ENCODE results near the gene JOSD2.
"Not testable (repeated sequence)": the region's sequence is repeated elsewhere in the genome, so short reads cannot be mapped to it uniquely, and the experiment has no call there.

JOSD2 gene

DNA sequence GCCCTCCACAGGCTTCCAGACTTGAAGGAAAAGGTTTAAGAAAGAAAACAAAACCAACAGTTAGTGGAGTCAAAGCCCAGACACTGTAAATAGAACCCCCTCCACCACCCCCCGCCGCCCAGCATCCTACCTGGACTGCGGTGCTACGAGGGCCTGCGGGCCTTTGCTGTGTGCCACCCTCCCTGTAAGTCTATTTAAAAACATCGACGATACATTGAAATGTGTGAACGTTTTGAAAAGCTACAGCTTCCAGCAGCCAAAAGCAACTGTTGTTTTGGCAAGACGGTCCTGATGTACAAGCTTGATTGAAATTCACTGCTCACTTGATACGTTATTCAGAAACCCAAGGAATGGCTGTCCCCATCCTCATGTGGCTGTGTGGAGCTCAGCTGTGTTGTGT lies 28.1 kb downstream of the JOSD2 start:
- H3K36me3 Mint-ChIP-seq (ENCODE audit: low read depth): peaks cover 27% of the 10 kb centered on the region
- H3K27ac Mint-ChIP-seq: no peak overlapping the region
- peaks cover 4% of the 10 kb centered on the region for H3K4me1 Mint-ChIP-seq (ENCODE audit: low read depth)
- no peaks in the 10 kb centered on the region for H3K27me3 Mint-ChIP-seq (ENCODE audit: low read depth)
- no peak overlapping the region for H3K4me3 Mint-ChIP-seq
- H3K9me3 Mint-ChIP-seq: no peaks in the 10 kb centered on the region

DNA sequence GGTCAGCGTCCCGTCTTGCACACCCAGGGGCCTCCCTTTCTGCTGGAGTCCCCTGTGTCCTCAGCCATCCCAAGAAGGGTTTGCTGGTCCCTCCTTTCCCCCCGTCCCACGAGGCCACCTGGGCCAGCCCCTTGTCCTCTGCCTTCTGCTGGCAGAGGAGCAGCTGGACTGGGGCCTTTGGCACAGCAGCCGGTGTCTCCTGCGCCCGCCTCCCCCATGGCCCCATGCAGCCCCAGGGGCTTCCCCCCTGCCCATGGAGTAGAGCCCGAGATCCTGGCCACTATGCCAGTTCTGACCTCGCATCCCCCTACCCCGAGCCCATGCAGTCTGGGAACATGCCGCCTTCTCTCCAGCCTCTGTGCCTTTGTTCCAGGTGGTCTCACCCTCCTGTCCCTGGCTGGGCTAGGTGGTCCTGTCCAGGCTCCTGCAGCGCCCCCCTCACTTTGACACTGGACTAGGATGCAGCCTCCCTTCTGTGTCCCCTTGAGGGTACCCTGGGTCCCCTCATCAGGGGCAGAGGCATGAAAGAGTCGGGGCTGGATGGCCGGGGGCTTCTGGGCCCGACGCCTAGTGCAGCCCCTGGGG lies 28.6 kb downstream of the JOSD2 start:
- Mint-ChIP-seq H3K36me3 (ENCODE audit: low read depth) (peaks cover 31% of the 10 kb centered on the region), H3K4me3 (no peak overlapping the region)

DNA sequence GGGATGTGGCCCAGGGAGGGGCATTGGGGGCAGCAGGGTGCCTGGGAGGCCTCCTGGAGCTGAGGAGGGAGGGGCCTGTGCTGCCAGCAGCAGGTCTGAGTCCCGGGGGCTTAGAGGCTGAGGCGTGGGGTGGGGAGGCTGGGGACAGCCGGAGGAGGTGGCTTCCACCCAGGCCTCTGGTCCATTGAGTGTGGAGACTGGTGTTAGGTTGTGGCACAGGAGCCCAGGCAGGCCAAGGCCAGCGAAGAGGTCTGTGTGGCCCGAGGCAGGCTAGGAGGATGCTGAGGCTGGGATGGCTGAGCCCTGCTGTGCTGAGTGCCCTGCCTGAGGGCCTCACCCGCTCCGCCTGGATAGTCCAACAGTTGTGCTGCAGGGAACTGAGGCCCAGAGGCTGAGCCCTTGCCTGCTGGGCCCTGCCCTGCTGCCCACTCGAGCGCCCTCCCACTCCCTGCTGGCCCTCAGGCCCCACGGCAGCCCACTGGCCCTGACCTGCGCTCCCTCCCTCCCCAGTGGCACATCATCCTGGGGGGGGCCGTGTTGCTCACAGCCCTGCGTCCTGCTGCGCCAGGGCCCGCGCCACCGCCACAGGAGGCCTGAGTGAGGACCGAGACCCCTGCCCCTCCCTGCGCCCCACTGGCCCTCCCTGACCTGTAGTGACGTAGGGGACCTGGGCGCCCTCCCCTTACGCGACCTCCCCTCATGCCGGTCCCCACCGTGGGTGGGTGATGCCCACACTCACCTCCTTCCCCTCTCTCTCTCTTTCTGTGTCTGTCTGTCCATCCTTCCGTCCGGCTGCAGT lies 29.4 kb downstream of the JOSD2 start:
- Mint-ChIP-seq H3K4me3 (no peak overlapping the region), H3K9me3 (no peaks in the 10 kb centered on the region), H3K4me1 (ENCODE audit: low read depth) (peaks cover 15% of the 10 kb centered on the region), H3K27me3 (ENCODE audit: low read depth) (no peaks in the 10 kb centered on the region), H3K27ac (no peak overlapping the region), H3K36me3 (ENCODE audit: low read depth) (peaks cover 32% of the 10 kb centered on the region)

More for the DNA sequence above, 28.6 kb downstream of the JOSD2 start:
- H3K27me3 Mint-ChIP-seq (ENCODE audit: low read depth): no peaks in the 10 kb centered on the region
- H3K9me3 Mint-ChIP-seq: no peaks in the 10 kb centered on the region
- peaks cover 9% of the 10 kb centered on the region for H3K4me1 Mint-ChIP-seq (ENCODE audit: low read depth)
- H3K27ac Mint-ChIP-seq: no peak overlapping the region

DNA sequence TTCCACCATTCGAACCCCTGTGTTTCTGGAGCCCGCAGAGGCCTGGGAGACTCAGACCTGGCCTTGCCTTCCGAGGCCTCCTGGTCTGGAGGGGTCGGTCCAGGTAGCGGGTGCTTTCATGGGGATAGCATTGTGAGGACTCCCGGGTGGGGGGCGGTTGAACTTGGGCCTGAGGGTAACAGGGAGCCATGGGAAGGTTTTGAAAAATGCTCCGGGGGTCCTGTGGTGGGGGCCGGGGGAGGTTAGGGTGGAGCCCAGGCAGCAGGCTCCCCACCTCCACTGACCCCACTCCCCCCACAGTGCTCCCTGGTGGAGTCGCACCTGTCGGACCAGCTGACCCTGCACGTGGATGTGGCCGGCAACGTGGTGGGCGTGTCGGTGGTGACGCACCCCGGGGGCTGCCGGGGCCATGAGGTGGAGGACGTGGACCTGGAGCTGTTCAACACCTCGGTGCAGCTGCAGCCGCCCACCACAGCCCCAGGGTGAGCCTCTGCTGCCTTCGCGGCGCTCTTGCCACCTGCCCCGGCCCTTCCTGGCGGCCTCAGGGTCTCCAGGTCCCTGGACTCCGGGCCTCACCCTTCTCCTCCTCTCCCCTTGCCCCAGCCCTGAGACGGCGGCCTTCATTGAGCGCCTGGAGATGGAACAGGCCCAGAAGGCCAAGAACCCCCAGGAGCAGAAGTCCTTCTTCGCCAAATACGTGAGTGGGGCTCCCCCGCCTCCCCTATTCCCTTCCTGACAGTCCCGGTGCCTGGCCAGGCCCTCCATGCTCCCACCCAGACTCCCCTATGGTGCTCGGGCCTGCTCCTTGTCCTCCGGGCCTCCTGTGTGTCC lies 30.5 kb downstream of the JOSD2 start:
- Mint-ChIP-seq H3K4me3 (no peak overlapping the region), H3K27me3 (ENCODE audit: low read depth) (no peaks in the 10 kb centered on the region), H3K27ac (no peak overlapping the region), H3K9me3 (no peaks in the 10 kb centered on the region), H3K4me1 (ENCODE audit: low read depth) (peaks cover 15% of the 10 kb centered on the region), H3K36me3 (ENCODE audit: low read depth) (peaks cover 28% of the 10 kb centered on the region)

DNA sequence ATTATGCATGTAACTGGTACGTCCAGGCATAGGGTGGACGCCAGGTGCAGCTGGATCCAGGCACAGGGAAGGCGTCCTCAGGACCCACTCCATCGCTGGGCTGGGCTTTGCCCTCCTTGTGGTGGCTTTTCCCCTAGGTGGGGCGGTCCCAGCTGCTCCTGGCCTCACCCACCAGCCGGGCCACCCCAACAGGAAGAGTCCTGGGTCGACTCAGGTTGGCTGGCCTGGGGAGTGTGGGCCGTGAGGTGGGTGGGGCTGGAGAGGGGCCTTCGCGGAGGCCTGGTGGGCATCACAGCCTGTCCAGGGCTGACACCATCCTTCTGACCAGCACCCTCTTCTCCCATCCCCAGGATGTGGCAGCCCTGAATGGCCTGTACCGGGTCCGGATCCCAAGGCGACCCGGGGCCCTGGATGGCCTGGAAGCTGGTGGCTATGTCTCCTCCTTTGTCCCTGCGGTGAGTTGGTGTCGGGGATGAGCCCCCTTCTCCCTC lies 31.2 kb downstream of the JOSD2 start:
- H3K4me1 Mint-ChIP-seq (ENCODE audit: low read depth): peaks cover 15% of the 10 kb centered on the region
- H3K9me3 Mint-ChIP-seq: no peaks in the 10 kb centered on the region
- no peaks in the 10 kb centered on the region for H3K27me3 Mint-ChIP-seq (ENCODE audit: low read depth)
- H3K4me3 Mint-ChIP-seq: no peak overlapping the region
- peaks cover 21% of the 10 kb centered on the region for H3K36me3 Mint-ChIP-seq (ENCODE audit: low read depth)
- H3K27ac Mint-ChIP-seq: no peak overlapping the region

DNA sequence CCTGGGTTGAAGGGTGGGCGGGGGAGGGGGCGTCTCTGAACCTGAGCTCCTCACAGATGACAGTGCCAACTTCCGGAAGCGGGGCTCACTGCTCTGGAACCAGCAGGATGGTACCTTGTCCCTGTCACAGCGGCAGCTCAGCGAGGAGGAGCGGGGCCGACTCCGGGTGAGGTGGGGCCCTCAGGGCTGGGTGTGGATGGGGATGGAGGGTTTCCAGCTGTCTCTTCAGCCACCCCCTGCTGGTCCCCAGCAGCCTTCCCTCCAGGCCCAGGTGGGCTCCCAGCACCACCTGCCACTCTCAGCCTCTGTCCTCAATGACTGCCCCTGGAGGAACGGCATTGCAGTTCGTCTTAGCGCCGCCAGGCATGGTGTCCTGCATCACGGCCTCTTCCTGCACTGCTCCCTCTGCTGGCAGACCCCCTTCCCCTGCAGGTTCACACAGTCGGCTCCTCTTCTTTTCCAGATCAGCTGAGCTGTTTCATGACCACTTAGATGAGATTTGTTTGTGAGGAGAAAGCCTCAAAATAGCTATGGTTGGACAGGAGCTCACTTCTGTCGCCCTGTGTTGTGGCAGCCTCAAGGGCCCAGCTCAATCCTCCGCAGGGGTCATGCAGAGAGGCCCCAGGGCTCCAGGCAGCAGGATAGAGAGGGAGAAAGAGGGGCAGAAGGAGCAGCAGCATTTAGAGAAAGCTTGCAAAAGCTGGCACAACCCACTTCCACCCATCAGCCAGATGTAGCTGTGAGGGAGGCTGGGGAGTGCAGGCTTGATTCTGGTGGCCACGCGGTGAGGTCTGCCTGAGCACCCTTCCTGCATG lies 31.9 kb downstream of the JOSD2 start:
- Mint-ChIP-seq H3K27ac (no peak overlapping the region), H3K4me3 (peak overlapping the region; percentile 21), H3K4me1 (ENCODE audit: low read depth) (peaks cover 15% of the 10 kb centered on the region)

DNA sequence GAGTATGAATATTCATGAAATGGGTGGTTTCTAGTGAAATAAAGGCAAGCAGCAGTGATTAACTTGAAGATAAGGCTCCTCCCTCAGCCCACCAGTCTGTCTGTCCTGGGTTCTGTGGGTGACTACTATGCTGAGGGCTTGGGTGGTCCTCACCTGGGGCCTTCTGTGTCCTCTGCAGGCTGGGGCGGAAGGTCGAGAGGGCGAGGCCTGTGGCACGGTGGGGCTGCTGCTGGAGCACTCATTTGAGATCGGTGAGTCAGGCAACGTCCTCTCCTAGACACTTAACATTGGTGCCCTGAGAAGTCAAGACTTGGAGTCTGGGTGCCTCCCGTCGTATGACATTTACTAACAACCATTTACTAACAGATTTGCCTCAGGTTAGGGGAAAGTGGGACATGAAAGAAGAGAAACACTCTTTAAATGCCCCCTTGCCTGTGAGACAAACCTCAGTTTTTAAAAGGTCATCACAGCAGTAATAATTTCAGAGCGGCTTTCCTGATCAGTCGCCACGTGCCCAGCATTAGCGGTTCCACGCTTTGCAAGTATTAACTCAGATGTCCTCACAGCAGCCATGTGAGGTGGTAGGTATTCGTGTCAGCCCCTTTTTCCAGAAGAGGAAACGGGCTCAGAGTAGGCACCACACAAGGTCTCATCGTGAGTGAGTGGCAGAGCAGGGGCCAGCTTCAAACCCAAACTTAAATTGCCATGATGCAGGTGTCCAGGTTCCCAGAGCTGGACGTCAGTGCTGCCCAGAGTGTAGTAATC lies 33.1 kb downstream of the JOSD2 start:
- Mint-ChIP-seq H3K27me3 (ENCODE audit: low read depth) (no peaks in the 10 kb centered on the region), H3K9me3 (no peaks in the 10 kb centered on the region), H3K36me3 (ENCODE audit: low read depth) (peaks cover 14% of the 10 kb centered on the region), H3K4me1 (ENCODE audit: low read depth) (peaks cover 15% of the 10 kb centered on the region), H3K27ac (peak overlapping the region; percentile 31), H3K4me3 (peak overlapping the region; percentile 98)

More for the DNA sequence above, 31.9 kb downstream of the JOSD2 start:
- Mint-ChIP-seq H3K27me3 (ENCODE audit: low read depth) (no peaks in the 10 kb centered on the region), H3K9me3 (no peaks in the 10 kb centered on the region), H3K36me3 (ENCODE audit: low read depth) (peaks cover 20% of the 10 kb centered on the region)

DNA sequence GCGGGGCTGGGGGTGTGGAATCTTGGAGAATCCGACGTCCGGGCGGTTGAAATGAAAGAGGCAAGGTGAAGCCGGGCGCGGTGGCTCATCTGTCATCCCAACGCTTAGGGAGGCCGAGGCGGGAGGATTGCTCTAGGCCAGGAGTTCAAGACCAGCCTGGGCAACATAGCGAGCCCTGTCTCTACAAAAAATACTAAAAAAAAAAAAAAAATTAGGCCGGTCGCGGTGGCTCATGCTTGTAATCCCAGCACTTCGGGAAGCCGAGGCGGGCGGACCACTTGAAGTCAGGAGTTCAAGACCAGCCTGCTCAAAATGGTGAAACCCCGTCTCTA lies 34.1 kb downstream of the JOSD2 start:
- peak overlapping the region; percentile 93 for H3K27ac Mint-ChIP-seq
- no peaks in the 10 kb centered on the region for H3K27me3 Mint-ChIP-seq (ENCODE audit: low read depth)
- H3K9me3 Mint-ChIP-seq: no peaks in the 10 kb centered on the region
- peaks cover 14% of the 10 kb centered on the region for H3K36me3 Mint-ChIP-seq (ENCODE audit: low read depth)
- peaks cover 15% of the 10 kb centered on the region for H3K4me1 Mint-ChIP-seq (ENCODE audit: low read depth)
- peak overlapping the region; percentile 98 for H3K4me3 Mint-ChIP-seq

DNA sequence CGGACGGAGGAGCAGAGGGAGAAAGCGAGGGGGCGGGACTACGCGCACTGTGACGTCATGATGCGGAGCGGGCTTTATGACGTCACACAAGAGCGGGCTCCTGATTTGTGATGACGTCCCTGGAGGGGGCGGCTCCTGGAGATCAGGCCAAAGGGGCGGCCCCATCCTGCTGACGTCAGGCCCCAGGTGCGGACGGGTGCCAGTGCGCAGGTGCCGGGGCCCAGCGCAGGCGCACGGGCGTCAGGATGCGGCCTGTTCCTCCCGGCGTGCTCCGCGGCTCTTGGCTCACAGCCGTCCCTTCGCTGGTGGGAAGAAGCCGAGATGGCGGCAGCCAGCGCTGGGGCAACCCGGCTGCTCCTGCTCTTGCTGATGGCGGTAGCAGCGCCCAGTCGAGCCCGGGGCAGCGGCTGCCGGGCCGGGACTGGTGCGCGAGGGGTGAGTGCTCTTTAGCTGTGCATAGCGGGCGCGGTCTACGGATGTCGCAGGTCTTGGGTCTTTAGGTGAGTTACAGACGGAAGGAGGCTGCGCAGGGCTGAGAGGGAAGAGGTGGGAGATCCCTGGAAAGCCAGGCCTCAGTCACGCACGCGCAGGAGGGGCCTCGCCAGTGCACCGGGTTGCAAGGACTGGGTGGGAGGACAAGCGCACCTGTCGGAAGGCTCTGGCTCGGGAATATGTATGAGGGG lies 34.6 kb downstream of the JOSD2 start, which contains the start of the genes EMC10 and GARIN5A:
Gene EMC10, plus strand, starts transcription at position 284 of the 683 bp plus-strand sequence. Its CDS starts 38 bp downstream, at position 322.
Gene GARIN5A, minus strand, starts transcription at position 625 of the 683 bp plus-strand sequence. Its CDS starts 460 bp downstream, at position 165.
- H3K4me3 Mint-ChIP-seq: peak within 1 kb of the TSS; percentile 98
- H3K27me3 Mint-ChIP-seq (ENCODE audit: low read depth): no peaks in the 10 kb centered on the region
- H3K4me1 Mint-ChIP-seq (ENCODE audit: low read depth): peaks cover 15% of the 10 kb centered on the region
- H3K36me3 Mint-ChIP-seq (ENCODE audit: low read depth): peaks cover 14% of the 10 kb centered on the region
- no peaks in the 10 kb centered on the region for H3K9me3 Mint-ChIP-seq
- peak within 1 kb of the TSS; percentile 93 for H3K27ac Mint-ChIP-seq

DNA sequence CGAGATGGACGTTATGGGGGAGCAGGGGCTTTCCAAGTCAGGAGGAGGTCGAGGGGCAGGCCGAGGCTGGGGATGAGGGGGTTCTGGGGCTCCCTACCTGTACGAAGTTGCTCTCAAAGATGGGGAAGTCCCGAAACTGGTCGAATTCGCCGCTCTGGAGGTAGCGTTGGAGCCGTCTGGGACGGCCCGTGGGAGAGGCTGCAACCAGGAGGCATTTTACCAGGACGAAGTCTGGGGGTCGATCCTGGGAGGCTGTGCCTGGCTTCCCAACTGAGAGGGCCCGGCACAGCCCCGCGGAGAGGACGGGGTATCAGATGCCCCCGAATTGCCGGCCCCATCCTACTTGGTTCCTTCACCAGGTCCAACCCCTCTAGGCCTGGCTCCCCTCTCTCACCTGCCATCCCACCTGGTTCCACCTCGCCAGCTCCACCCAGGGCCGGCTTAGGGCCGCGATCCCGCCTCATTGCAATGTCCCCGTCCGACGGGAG lies 35.2 kb downstream of the JOSD2 start:
- H3K27me3 Mint-ChIP-seq (ENCODE audit: low read depth): no peaks in the 10 kb centered on the region
- H3K9me3 Mint-ChIP-seq: no peaks in the 10 kb centered on the region
- H3K36me3 Mint-ChIP-seq (ENCODE audit: low read depth): peaks cover 11% of the 10 kb centered on the region
- H3K27ac Mint-ChIP-seq: peak overlapping the region; percentile 77
- peaks cover 15% of the 10 kb centered on the region for H3K4me1 Mint-ChIP-seq (ENCODE audit: low read depth)
- H3K4me3 Mint-ChIP-seq: peak overlapping the region; percentile 98

DNA sequence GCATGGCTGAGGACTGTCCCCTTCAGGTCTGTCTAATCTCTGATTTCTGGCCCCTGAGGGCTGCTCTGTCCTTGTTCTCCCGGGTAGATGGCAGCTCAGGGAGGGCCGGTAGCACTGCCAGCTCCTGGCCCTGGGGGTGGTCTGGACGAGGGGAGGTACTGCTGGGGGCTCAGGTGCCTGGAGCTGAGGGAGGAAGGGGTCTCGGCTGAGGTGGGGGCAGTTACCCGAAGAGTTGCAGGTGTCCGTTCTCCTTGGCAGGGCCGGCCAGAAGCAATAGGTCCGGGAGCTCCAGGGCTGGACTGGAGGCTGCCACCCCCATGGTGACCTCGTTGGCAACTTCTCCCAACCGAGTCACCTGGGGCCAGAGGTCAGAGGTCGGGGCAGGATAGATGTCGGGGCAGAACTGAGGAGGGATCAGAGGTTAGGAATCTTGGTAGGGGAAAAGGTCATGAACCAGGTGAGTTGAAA lies 35.9 kb downstream of the JOSD2 start:
- peaks cover 15% of the 10 kb centered on the region for H3K4me1 Mint-ChIP-seq (ENCODE audit: low read depth)
- H3K27me3 Mint-ChIP-seq (ENCODE audit: low read depth): no peaks in the 10 kb centered on the region
- H3K27ac Mint-ChIP-seq: peak overlapping the region; percentile 75
- peak overlapping the region; percentile 65 for H3K4me3 Mint-ChIP-seq
- H3K36me3 Mint-ChIP-seq (ENCODE audit: low read depth): peaks cover 11% of the 10 kb centered on the region
- no peaks in the 10 kb centered on the region for H3K9me3 Mint-ChIP-seq

DNA sequence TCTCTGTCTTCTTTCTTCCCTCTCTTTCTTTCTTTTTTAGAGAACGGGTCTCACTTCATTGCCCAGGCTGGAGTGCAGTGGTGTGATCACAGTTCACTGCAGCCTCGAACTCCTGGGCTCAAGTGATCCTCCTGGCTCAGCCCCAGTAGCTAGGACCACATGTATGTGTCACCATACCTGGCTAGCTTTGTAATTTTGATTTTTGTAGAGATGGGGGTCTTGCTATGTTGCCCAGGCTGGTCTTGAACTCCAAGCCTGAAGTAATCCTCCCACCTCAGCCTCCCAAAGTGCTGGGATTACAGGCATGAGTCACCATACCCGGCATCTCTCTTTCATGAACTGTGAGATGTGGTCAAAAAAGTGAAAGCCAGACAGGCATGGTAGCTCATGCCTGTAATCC lies 37.7 kb downstream of the JOSD2 start:
- not testable (repeated sequence) for H3K36me3 Mint-ChIP-seq (ENCODE audit: low read depth); H3K4me3 Mint-ChIP-seq; H3K27ac Mint-ChIP-seq

DNA sequence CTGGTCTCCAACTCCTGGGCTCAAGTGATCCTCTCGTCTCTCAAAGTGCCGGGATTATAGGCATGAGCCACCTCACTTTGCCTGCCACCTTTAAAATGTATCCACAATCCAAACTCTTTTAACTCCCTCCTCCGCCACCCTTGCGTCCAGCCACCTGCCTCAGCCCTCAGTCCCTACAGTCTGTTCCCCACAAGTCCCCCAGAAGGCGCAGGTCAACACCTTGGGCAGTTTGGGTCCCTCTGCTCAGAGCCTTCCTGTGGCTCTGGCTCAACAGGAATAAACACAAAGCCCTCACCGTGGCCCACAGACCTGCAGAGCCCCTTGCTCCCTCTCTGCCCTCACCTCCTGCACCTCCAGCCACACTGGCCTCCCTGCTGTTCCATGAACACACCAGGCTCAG lies 42.2 kb downstream of the JOSD2 start:
- Mint-ChIP-seq H3K9me3 (no peaks in the 10 kb centered on the region), H3K27ac (no peak overlapping the region)

More for the DNA sequence above, 37.7 kb downstream of the JOSD2 start:
- not testable (repeated sequence) for H3K9me3 Mint-ChIP-seq; H3K27me3 Mint-ChIP-seq (ENCODE audit: low read depth)
- peaks cover 13% of the 10 kb centered on the region for H3K4me1 Mint-ChIP-seq (ENCODE audit: low read depth)

More for the DNA sequence above, 42.2 kb downstream of the JOSD2 start:
- Mint-ChIP-seq H3K4me1 (ENCODE audit: low read depth) (no peaks in the 10 kb centered on the region), H3K4me3 (no peak overlapping the region), H3K27me3 (ENCODE audit: low read depth) (no peaks in the 10 kb centered on the region), H3K36me3 (ENCODE audit: low read depth) (no peaks in the 10 kb centered on the region)

All from T-helper 1 cell treated with Interleukin-12 subunit alpha and Interleukin-12 subunit beta and Interleukin-4 antibody, amounts not matched to agents 30 μg/mL and 1 μg/mL, for 36 hours (primary cell).